HEK293 (cell line): ENCODE results near the gene TMEM138.

Experiments used
- EGR2 ChIP-seq: fragments of 450-650 bp; formaldehyde crosslinking; IDR thresholded peaks from 2 replicates; pipeline ENCODE4 v1.5.1; 2016; ENCODE audit warnings: low read depth, missing biosample characterization, missing genetic modification characterization
- FEZF1 ChIP-seq: fragments of 450-650 bp; formaldehyde crosslinking; IDR thresholded peaks from 2 replicates; pipeline ENCODE4 v1.5.1; 2016; ENCODE audit warnings: missing biosample characterization, missing genetic modification characterization
- GLIS2 ChIP-seq: fragments of 450-650 bp; formaldehyde crosslinking; IDR thresholded peaks from 2 replicates; pipeline ENCODE4 v1.5.1; 2016; ENCODE audit warnings: missing biosample characterization, missing genetic modification characterization
- HOXC10 ChIP-seq: sonication (generic); formaldehyde crosslinking; IDR thresholded peaks from 2 replicates; pipeline ENCODE4 v1.8.1; 2023; ENCODE audit warnings: mild to moderate bottlenecking, missing genetic modification reagents
- IKZF3 ChIP-seq: fragments of 450-650 bp; IDR thresholded peaks from 2 replicates; pipeline ENCODE4 v1.5.0; 2018; ENCODE audit warnings: missing biosample characterization, mild to moderate bottlenecking, missing genetic modification characterization, moderate library complexity
- KLF17 ChIP-seq: fragments of 450-650 bp; formaldehyde crosslinking; IDR thresholded peaks from 2 replicates; pipeline ENCODE4 v1.5.1; 2016; ENCODE audit warnings: missing biosample characterization, missing genetic modification characterization
- KLF8 ChIP-seq: fragments of 450-650 bp; formaldehyde crosslinking; IDR thresholded peaks from 2 replicates; pipeline ENCODE4 v1.5.1; 2016; ENCODE audit warnings: missing biosample characterization, missing genetic modification characterization
- PBX3 ChIP-seq: sonication (generic); formaldehyde crosslinking; IDR thresholded peaks from 2 replicates; pipeline ENCODE4 v1.8.1; 2022; ENCODE audit warnings: mild to moderate bottlenecking, moderate library complexity, missing genetic modification reagents
- SP7 ChIP-seq: fragments of 450-650 bp; formaldehyde crosslinking; IDR thresholded peaks from 2 replicates; pipeline ENCODE4 v1.5.1; 2016; ENCODE audit warnings: missing biosample characterization, missing genetic modification characterization
- ZBTB11 ChIP-seq: fragments of 450-650 bp; formaldehyde crosslinking; conservative IDR thresholded peaks from 2 replicates; pipeline ENCODE4 v1.5.1; 2016; ENCODE audit warnings: low read depth, missing biosample characterization, missing genetic modification characterization
- ZFP37 ChIP-seq: fragments of 450-650 bp; formaldehyde crosslinking; IDR thresholded peaks from 2 replicates; pipeline ENCODE4 v1.5.1; 2016; ENCODE audit warnings: missing biosample characterization, missing genetic modification characterization
- ZNF391 ChIP-seq: fragments of 450-650 bp; formaldehyde crosslinking; IDR thresholded peaks from 2 replicates; pipeline ENCODE4 v1.5.1; 2016; ENCODE audit warnings: low read depth, missing biosample characterization, missing genetic modification characterization, borderline replicate concordance
- ZNF561 ChIP-seq: fragments of 450-650 bp; IDR thresholded peaks from 2 replicates; pipeline ENCODE4 v1.5.1; 2018; ENCODE audit warnings: missing biosample characterization, missing genetic modification characterization, borderline replicate concordance
- ZNF623 ChIP-seq: fragments of 450-650 bp; formaldehyde crosslinking; IDR thresholded peaks from 2 replicates; pipeline ENCODE4 v1.5.1; 2016; ENCODE audit warnings: missing biosample characterization, missing genetic modification characterization
- ZNF624 ChIP-seq: fragments of 450-650 bp; formaldehyde crosslinking; IDR thresholded peaks from 2 replicates; pipeline ENCODE4 v1.5.1; 2017; ENCODE audit warnings: missing biosample characterization, missing genetic modification characterization
- ZNF639 ChIP-seq: fragments of 450-650 bp; formaldehyde crosslinking; IDR thresholded peaks from 2 replicates; pipeline ENCODE4 v1.5.1; 2016; ENCODE audit warnings: missing biosample characterization, missing genetic modification characterization
- ZNF660 ChIP-seq: fragments of 450-650 bp; IDR thresholded peaks from 2 replicates; pipeline ENCODE4 v1.5.1; 2018; ENCODE audit warnings: missing biosample characterization, mild to moderate bottlenecking, missing genetic modification characterization
- ZNF76 ChIP-seq: fragments of 450-650 bp; formaldehyde crosslinking; IDR thresholded peaks from 2 replicates; pipeline ENCODE4; 2016; ENCODE audit warnings: low read depth, missing biosample characterization, missing genetic modification characterization, borderline replicate concordance
- ZNF768 ChIP-seq: fragments of 450-650 bp; formaldehyde crosslinking; IDR thresholded peaks from 2 replicates; pipeline ENCODE4 v1.5.1; 2018; ENCODE audit warnings: missing biosample characterization, mild to moderate bottlenecking, missing genetic modification characterization
- ZNF843 ChIP-seq: fragments of 450-650 bp; formaldehyde crosslinking; IDR thresholded peaks from 2 replicates; pipeline ENCODE4 v1.5.1; 2016; ENCODE audit warnings: missing biosample characterization, missing genetic modification characterization
- ZSCAN30 ChIP-seq: fragments of 450-650 bp; IDR thresholded peaks from 2 replicates; pipeline ENCODE4 v1.5.1; 2018; ENCODE audit warnings: missing biosample characterization, mild to moderate bottlenecking, missing genetic modification characterization, moderate library complexity
- TF ChIP-seq, protein P1 (sequence below): fragments of 450-650 bp; formaldehyde crosslinking; IDR thresholded peaks from 2 replicates; pipeline ENCODE4 v1.5.1; 2017; ENCODE audit warnings: missing biosample characterization, mild to moderate bottlenecking, missing genetic modification characterization, moderate library complexity

Gene TMEM138

DNA sequence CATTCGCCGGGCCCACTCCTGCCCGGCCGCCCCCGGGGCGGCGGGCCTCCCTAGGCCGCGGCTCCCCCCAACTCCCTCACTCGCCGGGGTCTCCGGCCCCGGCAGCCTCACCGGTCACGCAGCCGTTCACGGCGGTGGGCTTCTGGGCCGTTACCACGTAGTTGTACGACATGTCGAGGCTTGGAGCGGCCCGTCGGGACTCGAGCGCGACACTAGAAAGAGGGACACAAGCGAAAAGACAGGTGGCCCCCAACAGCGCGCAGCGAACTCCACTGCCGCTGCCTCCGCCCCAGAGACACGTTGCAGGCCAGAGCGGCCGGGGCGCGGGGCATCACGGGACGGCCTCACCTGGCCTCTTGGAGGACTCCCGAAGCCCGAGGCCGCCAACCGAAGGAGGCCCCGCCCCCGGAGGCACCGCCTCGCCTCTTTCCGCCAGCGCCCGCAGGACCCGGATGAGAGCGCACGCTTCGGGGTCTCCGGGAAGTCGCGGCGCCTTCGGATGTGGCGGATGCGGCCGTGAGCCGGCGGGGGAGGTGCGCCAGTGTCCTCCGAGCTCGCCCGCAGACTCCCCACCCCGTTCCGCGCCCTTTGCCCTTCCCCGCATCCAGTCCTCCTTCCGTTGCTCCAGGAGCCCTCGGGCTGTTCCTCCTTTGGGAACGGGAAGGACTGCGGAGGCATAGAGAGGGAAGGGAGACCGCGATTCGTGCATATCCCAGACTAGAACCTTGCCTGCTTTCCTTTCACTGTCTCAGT is 29.2 kb upstream of the TMEM138 start, which contains the start of the genes DDB1 and TKFC (continued):
- no peak for TF ChIP-seq ZNF639
- peak; percentile 52 for TF ChIP-seq ZBTB11
- no peak for TF ChIP-seq ZNF768 (tag by site-specific recombination)
- peak; percentile 96 for TF ChIP-seq ZNF76 (tag by site-specific recombination)
- peak; percentile 90 for TF ChIP-seq GLIS2
- TF ChIP-seq, protein P1, sequence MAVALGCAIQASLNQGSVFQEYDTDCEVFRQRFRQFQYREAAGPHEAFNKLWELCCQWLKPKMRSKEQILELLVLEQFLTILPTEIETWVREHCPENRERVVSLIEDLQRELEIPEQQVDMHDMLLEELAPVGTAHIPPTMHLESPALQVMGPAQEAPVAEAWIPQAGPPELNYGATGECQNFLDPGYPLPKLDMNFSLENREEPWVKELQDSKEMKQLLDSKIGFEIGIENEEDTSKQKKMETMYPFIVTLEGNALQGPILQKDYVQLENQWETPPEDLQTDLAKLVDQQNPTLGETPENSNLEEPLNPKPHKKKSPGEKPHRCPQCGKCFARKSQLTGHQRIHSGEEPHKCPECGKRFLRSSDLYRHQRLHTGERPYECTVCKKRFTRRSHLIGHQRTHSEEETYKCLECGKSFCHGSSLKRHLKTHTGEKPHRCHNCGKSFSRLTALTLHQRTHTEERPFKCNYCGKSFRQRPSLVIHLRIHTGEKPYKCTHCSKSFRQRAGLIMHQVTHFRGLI (tag by site-specific recombination) = no peak
- peak; percentile 59; the same call in 1 of the 2 replicates for TF ChIP-seq ZNF561
- peak; percentile 54; the same call in 1 of the 2 replicates for TF ChIP-seq ZNF660 (tag by site-specific recombination)
- peak; percentile 55 for TF ChIP-seq ZNF843 (tag by site-specific recombination)
- TF ChIP-seq KLF8 (tag by site-specific recombination) = peak; percentile 75
- TF ChIP-seq HOXC10 = peak; percentile 91; the same call in 1 of the 2 replicates
- 0 out of 2 replicates have a peak, but pooled peaks have one; percentile 39 for TF ChIP-seq EGR2 (tag by site-specific recombination)
- TF ChIP-seq ZNF623 = no peak
- peak; percentile 75 for TF ChIP-seq SP7 (tag by site-specific recombination)
- TF ChIP-seq PBX3 (CRISPR knock-in tag) = peak; percentile 63; the same call in 1 of the 2 replicates
- 0 out of 2 replicates have a peak, but pooled peaks have one; percentile 12 for TF ChIP-seq KLF17 (tag by site-specific recombination)
- 0 out of 2 replicates have a peak, but pooled peaks have one; percentile 25 for TF ChIP-seq ZNF391 (tag by site-specific recombination)
- TF ChIP-seq ZSCAN30 = peak; percentile 26; the same call in 1 of the 2 replicates
- TF ChIP-seq IKZF3 (tag by site-specific recombination) = peak; percentile 79
- no peak for TF ChIP-seq ZNF624
- 0 out of 2 replicates have a peak, but pooled peaks have one; percentile 27 for TF ChIP-seq ZFP37
- peak; percentile 47 for TF ChIP-seq FEZF1
- TF ChIP-seq, all 188 proteins: peak for 41
